H1 (cell line): ENCODE results near the gene GPR18.

Experiments
- BRCA1 ChIP-seq: IDR thresholded peaks from 2 replicates; pipeline ENCODE4 v1.6.1; 2012; ENCODE audit warnings: low read depth, low read length, improper control_type of control experiment
- EP300 ChIP-seq, 2 experiments: IDR thresholded peaks; 1 replicate in 1 of 2; 2 replicates in 1 of 2; pipeline ENCODE4 v1.6.1; 2011 to 2012; ENCODE audit warnings: low read depth in 2 of 2, low read length in 2 of 2, mild to moderate bottlenecking in 2 of 2, borderline replicate concordance in 1 of 2, inconsistent platforms in 1 of 2, moderate library complexity in 1 of 2
- EZH2 ChIP-seq: fragments of 200-600 bp; sonication (generic); IDR thresholded peaks from 2 replicates; pipeline ENCODE4 v1.7.1; 2012; ENCODE audit warnings: low read depth, mild to moderate bottlenecking, moderate library complexity, low read length, inconsistent platforms; ENCODE audit not compliant: severe bottlenecking
- KDM1A ChIP-seq: fragments of 200-600, 300-600 bp; sonication (generic); IDR thresholded peaks from 2 replicates; pipeline ENCODE4 v1.7.1; 2016; ENCODE audit warnings: mild to moderate bottlenecking, low read length, borderline replicate concordance
- POLR2A ChIP-seq, 2 experiments: IDR thresholded peaks; 1 replicate in 1 of 2; 2 replicates in 1 of 2; pipeline ENCODE4 v1.6.1; 2011; ENCODE audit warnings: low read depth in 2 of 2, low read length in 2 of 2, mild to moderate bottlenecking in 2 of 2; ENCODE audit errors: control extremely low read depth in 1 of 2
- SUZ12 ChIP-seq: fragments of 200-600 bp; sonication (generic); IDR thresholded peaks from 2 replicates; pipeline ENCODE4 v1.6.1; 2012; ENCODE audit warnings: mild to moderate bottlenecking, inconsistent platforms, low read length, moderate library complexity, mixed read lengths
- TCF12 ChIP-seq: IDR thresholded peaks from 2 replicates; pipeline ENCODE4 v1.6.1; 2011; ENCODE audit warnings: low read depth, mild to moderate bottlenecking, low read length
- TF ChIP-seq, protein P1 (sequence below), 3 experiments: IDR thresholded peaks; 1 replicate in 2 of 3; 2 replicates in 1 of 3; pipeline versions ENCODE4 v1.5.1 to v1.6.1; 2011; ENCODE audit warnings: low read length in 3 of 3, mild to moderate bottlenecking in 3 of 3, inconsistent platforms in 2 of 3, low read depth in 1 of 3, moderate library complexity in 1 of 3; ENCODE audit not compliant: insufficient read depth in 1 of 3; ENCODE audit errors: control extremely low read depth in 1 of 3
- TF ChIP-seq, protein P2 (sequence below): IDR thresholded peaks from 2 replicates; pipeline ENCODE4 v1.6.1; 2011; ENCODE audit warnings: low read length, improper control_type of control experiment

DNA sequence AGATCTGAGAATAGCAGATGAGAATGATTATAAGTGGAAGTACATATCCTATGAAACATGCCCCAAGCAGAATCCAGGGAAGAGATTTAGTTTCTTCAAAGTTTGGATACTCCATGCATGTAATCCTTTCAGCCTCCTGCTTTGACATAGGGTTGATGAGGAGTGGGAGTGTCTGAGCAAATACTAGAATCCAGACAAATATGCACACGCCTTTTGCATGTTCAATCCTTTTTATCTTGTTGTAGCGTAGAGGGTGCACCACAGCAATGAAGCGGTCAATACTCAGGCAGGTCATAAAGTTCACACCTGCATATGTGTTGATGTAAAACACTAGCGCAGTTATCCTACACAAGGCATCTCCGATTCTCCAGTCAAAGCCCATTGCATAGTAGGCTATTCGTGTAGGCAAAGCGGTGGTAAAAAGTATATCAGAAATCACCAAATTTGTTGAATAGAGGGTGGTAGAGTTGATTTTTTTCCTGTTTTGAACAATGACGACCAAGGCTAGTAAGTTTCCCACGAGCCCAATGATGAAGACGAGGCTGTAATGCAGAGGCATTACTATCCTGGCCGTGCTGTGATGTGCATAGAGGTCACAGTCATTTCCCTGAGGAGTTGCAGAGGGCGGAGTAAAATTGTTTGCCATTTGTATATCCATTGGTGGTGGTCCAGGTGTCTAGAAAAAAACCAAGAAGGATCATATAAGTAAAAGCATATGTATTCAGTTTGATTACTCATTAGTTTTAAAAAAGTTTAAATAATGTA is 37.5 kb upstream of the GPR18 start:
- TF ChIP-seq POLR2A (IDR thresholded peaks at IDR 0.05; ENCODE audit: control extremely low read depth in 1 of 2, low read depth in 2 of 2, low read length in 2 of 2), result no peak
- no peak for TF ChIP-seq EP300 (IDR thresholded peaks at IDR 0.05; ENCODE audit: borderline replicate concordance in 1 of 2, low read depth in 2 of 2, low read length in 2 of 2)
- TF ChIP-seq, protein P1, sequence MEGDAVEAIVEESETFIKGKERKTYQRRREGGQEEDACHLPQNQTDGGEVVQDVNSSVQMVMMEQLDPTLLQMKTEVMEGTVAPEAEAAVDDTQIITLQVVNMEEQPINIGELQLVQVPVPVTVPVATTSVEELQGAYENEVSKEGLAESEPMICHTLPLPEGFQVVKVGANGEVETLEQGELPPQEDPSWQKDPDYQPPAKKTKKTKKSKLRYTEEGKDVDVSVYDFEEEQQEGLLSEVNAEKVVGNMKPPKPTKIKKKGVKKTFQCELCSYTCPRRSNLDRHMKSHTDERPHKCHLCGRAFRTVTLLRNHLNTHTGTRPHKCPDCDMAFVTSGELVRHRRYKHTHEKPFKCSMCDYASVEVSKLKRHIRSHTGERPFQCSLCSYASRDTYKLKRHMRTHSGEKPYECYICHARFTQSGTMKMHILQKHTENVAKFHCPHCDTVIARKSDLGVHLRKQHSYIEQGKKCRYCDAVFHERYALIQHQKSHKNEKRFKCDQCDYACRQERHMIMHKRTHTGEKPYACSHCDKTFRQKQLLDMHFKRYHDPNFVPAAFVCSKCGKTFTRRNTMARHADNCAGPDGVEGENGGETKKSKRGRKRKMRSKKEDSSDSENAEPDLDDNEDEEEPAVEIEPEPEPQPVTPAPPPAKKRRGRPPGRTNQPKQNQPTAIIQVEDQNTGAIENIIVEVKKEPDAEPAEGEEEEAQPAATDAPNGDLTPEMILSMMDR (IDR thresholded peaks at IDR 0.05; ENCODE audit: control extremely low read depth in 1 of 3, insufficient read depth in 1 of 3, low read depth in 1 of 3, low read length in 3 of 3), result no peak
- TF ChIP-seq TCF12, result no peak
- TF ChIP-seq SUZ12, result no peak
- TF ChIP-seq BRCA1, result no peak
- TF ChIP-seq, protein P2, sequence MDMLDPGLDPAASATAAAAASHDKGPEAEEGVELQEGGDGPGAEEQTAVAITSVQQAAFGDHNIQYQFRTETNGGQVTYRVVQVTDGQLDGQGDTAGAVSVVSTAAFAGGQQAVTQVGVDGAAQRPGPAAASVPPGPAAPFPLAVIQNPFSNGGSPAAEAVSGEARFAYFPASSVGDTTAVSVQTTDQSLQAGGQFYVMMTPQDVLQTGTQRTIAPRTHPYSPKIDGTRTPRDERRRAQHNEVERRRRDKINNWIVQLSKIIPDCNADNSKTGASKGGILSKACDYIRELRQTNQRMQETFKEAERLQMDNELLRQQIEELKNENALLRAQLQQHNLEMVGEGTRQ, result no peak
- no peak for TF ChIP-seq KDM1A
- no peak for TF ChIP-seq EZH2
